Urothelium cell line (cell line): Measurements from ENCODE around the gene ONECUT2.
"Not testable (repeated sequence)": the region's sequence is repeated elsewhere in the genome, so short reads cannot be mapped to it uniquely, and the experiment has no call there.

Source experiments
- DNase-seq: peaks from one replicate; pipeline ENCODE4 v3.0.0; 2011; ENCODE audit warnings: low spot score, mixed read lengths
- FAIRE-seq: peaks from 2 replicates; lab custom pipeline; 2011; peaks lifted over from hg19 to GRCh38; lab: Jason Lieb, UNC

Gene ONECUT2

DNA sequence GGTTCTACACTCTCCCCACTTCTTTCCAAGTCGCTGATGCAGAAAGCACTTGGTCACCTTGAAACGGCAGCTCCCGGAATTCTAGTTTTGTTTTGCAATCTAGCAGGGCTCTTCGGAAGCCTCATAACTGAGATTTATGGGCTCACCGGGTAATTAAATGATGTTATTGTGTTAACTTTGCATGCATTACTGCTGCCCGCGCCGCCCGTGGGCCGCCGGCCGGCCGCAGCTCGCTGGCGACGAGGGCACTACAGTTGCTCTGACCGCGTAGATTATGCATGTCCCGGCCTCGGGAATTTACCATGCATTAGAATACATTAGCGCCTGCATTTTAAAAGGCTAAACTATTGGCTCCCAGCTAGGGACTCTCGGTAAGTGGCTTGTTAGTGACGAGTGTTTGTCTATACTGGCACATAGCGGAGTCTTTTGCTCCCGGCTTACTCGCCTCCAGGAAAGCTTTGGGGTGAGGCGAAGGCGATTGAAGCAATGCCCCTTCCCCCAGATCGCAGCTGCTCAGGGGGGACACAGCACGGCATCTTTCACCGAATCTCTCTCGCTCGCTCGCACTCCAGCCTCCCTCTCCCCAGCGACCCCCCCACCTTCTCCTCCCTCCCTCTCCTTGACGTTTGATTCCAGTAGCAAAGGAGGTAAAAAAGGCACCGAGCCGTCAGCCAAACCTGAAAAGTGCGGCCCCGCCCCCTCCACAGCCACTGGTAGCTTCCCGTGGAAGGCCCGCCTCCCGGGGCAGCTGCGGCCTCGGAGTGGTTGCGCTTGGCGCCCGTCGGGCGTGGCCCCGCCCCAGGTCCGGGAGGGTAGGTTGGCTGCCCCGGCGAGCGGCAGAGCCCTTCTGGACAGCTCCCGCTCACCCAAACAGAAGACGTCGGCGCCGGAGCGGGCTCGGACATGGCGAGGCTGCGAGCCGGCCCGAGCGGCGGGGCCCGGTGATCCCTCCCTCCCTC, at the start of gene ONECUT2:
Gene ONECUT2, plus strand, starts transcription at position 839 of the 959 bp plus-strand sequence. CDS start 343 bp downstream, outside the sequence.
- FAIRE-seq (peak; percentile 32), DNase-seq (peak; percentile 95)

- no peak for FAIRE-seq
- no peak for DNase-seq
Observed at GRCh38 chr18:57389271-57389670, 45.9 kb upstream of the ONECUT2 start.

GRCh38 chr18:57390044-57390443, 45.1 kb upstream of the ONECUT2 start:
- DNase-seq (no peak), FAIRE-seq (no peak)

DNA sequence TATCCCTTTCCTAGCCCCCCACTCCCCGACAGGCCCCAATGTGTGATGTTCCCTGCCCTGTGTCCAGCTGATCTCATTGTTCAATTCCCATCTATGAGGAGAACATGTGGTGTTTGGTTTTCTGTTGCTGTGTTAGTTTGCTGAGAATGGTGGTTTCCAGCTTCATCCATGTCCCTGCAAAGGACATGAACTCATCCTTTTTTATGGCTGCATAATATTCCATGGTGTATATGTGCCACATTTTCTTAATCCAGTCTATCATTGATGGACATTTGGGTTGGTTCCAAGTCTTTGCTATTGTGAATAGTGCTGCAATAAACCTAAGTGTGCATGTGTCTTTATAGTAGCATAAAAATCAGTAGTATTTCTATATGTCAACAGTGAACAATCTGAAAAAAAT, 40.4 kb upstream of the ONECUT2 start:
- FAIRE-seq, DNase-seq: not testable (repeated sequence)

DNA sequence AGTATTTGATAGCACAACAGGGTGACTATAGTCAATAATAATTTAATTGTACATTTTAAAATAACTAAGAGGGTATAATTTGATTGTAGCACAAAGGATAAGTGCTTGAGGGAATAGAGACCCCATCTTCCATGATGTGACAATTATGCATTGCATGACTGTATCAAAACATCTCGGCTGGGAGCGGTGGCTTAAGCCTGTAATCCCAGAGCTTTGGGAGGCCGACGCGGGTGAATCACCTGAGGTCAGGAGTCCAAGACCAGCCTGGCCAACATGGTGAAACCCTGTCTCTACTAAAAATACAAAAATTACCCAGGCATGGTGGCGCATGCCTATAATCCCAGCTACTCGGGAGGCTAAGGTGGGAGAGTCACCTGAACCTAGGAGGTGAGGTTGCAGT, 38.3 kb upstream of the ONECUT2 start:
- DNase-seq, FAIRE-seq: not testable (repeated sequence)

GRCh38 chr18:57397440-57398132, 37.6 kb upstream of the ONECUT2 start:
- DNase-seq (peak; percentile 6), FAIRE-seq (no peak)

DNA sequence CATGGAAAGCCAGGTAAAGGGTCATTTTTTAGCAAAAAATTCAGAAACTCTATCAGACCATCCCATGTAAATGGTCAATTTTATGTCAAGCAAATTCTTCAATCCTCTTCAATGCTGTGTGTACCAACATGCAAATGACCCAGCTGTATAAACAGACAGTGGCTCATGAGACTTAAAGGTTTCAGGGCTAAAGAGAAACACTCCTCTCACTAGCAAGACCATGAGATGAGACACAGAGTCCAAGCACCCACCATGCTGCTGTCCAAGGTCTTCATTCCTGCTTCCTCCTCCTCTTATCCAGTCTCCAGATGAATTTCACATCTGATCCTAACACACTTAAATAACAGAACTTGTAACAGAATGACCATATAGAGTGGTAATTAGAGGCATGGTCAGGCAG, 30.8 kb upstream of the ONECUT2 start:
- DNase-seq, result no peak
- no peak for FAIRE-seq

- FAIRE-seq (no peak), DNase-seq (no peak)
Observed at GRCh38 chr18:57409650-57410049, 25.5 kb upstream of the ONECUT2 start.

DNA sequence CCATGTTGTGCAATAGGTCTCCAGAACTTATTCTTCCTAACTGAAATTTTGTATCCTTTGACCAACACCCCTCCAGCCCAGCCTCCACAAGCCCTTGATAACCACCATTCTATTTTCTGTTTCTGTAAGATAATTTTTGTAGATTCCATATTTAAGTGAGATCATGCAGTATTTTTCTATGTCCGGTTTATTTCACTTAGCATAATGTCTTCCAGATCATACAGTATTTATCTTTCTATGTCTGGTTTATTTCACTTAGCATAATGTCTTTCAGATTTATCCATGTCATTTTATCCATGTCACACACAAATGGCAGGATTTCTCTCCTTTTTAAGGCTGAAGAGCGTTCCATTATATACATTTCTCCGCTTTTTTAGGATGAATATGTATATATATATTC, 24.4 kb upstream of the ONECUT2 start:
- DNase-seq, result no peak
- no peak for FAIRE-seq

DNA sequence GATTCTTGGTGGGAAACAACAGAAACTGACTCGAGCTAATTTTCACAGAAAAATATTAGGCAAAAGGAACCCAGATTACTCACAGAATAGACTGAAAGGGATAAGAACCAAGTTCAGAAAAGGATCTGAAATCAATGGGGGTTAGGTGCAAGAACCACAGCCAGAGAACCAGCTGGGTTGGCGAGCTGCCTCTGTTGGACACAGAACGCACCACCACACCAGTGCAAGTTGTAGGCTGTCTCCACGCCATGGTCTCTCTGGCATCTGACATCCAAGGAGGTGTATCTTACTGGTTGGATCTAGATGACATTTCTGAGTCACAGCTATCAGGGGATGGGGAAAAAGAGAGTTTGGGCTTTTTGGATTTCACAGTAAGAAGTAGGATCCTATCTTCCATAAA, 18.6 kb upstream of the ONECUT2 start:
- DNase-seq, result no peak
- no peak for FAIRE-seq

DNA sequence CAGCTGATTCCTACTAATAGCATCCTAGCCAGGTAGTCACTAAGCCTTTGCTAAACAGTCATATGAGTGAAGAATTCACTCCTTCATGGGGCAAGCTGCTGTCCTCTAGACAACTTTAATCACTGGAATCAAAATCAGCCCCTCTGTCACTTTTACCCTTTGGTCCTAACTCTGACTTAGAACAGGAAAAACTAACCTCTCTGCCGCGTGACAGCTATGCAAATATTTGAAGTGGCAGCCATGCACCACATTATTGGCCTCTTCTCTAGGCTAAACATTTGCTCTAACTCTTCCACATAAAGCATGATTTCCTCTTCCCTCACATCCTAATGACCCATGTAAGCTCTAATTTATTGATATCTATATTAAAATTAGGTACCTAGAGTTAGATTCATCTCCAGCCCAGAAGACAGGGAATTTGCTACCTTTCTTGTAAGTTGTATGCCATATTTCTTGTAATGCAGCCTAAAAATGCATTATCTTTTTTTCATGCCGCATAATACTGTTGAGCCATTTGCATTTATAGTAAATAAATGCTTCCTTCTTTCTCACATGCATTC, 12.8 kb upstream of the ONECUT2 start:
- no peak for DNase-seq
- FAIRE-seq, result no peak

DNA sequence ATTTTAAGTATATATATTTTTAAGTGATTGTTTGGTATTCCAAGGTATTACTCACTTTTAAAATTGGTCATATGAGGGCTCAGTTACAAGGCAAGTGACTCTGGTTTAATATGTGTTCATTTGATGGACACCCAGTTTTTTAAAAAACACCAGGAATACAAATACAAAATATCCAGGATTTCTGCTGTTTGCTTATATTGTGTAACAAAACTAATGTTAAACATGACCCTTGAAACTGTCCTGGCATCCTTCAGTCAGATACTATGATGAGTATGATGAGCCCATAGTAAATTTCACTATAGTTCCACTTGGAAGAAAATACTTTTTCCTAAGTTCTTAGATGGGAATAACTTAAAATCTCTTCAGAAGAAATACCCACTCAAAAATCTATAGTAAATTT, 11.4 kb upstream of the ONECUT2 start:
- FAIRE-seq, result no peak

DNA sequence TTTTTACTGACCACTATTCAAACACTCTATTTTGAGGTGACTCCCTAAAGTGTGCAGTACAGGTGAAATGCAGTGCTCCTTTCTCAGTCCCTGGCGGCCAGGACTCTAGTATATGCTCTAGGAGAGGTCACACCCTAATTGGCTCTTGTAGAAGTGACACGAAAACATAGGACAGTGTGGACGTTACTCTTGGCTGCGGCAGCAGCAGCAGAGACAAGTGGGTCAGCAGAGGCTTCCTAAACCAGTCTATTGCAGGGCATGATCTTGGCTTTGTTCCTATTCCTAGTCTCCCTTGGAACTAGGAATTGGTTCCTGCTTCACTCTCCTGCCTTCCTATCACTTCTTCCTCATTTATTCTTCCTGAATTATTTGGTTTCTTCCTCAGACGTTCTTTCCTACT, 10.1 kb upstream of the ONECUT2 start:
- FAIRE-seq, result no peak
- DNase-seq, result no peak

More for the DNA sequence above, 11.4 kb upstream of the ONECUT2 start:
- no peak for DNase-seq

DNA sequence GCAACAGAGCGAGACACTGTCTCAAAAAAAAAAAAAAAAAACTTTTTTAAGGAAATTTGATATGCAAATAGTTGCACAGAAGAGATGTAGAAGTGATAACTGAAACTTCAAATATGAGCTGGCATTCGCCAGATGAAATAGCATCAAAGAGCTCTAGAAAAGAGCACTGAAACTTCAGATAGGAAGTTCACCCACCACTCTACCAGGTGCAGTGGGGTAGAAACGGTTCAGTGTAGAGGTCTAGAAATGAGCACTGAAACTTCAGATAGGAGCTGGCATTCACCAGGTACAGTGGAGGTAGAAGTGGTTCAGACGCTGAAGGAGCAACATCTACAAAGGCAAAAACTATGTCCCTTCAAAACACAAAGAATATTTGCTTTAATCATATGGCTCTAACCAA, 9.0 kb upstream of the ONECUT2 start:
- DNase-seq (no peak), FAIRE-seq (no peak)

- no peak for FAIRE-seq
Observed at GRCh38 chr18:57427429-57428201, 7.6 kb upstream of the ONECUT2 start.

GRCh38 chr18:57428221-57429150, 6.7 kb upstream of the ONECUT2 start:
- DNase-seq (no peak), FAIRE-seq (no peak)

More at GRCh38 chr18:57427429-57428201, 7.6 kb upstream of the ONECUT2 start:
- no peak for DNase-seq

DNA sequence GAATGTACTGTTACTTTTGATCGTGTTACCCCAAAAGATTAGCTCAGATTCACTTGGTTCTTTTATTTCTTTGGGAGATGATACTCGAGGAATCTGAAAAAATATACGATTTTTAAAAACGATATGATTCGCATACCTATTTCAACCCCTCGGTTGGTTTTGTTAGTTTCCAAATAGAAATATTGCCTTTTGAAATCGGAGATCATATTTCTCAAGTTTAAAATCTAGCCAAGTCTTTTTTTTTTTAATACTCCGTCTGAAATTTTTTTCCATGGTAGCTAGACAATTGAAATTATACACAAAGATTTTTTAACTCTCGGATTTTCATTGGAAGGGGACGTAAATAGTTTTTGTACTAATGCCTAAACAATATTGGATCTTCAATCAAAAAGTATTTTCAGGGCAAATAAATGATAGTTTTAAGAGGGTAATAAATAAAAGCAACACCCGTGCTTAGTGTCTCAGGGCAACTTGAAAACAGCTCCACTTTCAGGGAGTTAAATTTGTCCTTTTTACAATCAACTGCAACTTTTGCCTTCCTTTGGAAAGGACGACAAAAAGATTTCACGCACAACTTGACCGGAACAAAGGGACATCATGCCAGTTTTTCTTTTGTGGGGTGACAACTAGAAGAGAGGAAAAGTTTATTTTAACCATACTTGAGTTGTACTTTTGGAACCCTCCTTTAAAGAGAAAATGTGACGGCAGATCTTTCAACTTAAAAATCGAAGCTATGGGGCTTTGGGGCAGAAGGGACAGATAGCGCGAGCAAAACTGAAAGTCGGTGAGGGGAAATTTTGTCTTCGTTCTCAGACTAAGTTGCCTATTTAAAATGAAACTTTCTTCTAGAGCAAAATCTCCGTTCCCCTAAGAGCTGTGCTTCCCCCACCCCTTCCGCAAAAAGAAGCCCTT, 5.8 kb upstream of the ONECUT2 start:
- FAIRE-seq (no peak), DNase-seq (no peak)
